Keratinocyte (primary cell): ENCODE measurements around the gene VWC2. TPM values are rescaled to one million over a fixed set of nuclear protein-coding genes. Genes with fewer than 3 reads are reported as not detected.

Experiments used
- DNase-seq: peaks from one replicate; pipeline ENCODE4 v3.0.0-alpha.2; 2011; ENCODE audit warnings: low read depth, missing footprints, low spot score
- FAIRE-seq: peaks from 2 replicates; lab custom pipeline; 2011; peaks lifted over from hg19 to GRCh38; lab: Jason Lieb, UNC
- H2AFZ ChIP-seq: 2 replicates; pipeline ENCODE4 v1.6.0; 2012; ENCODE audit warnings: low read length, control low read depth, inconsistent platforms; ENCODE audit not compliant: control insufficient read depth
- H3K27ac ChIP-seq: 2 replicates; pipeline ENCODE4 v1.5.1; 2011; ENCODE audit warnings: low read length; ENCODE audit not compliant: control insufficient read depth, insufficient read depth
- H3K27me3 ChIP-seq: 3 replicates; pipeline ENCODE4 v1.6.0; 2011; ENCODE audit warnings: low read length; ENCODE audit not compliant: control insufficient read depth, insufficient read depth; ENCODE audit errors: extremely low read depth
- H3K36me3 ChIP-seq, 2 experiments: 2 replicates in 1 of 2; 3 replicates in 1 of 2; pipeline ENCODE4 v1.5.1; 2011; ENCODE audit warnings: low read length in 2 of 2, mild to moderate bottlenecking in 1 of 2; ENCODE audit not compliant: control insufficient read depth in 2 of 2, insufficient read depth in 2 of 2; ENCODE audit errors: extremely low read depth in 1 of 2
- H3K4me1 ChIP-seq: 3 replicates; pipeline ENCODE4 v1.5.1; 2011; ENCODE audit warnings: low read length; ENCODE audit not compliant: control insufficient read depth, insufficient read depth; ENCODE audit errors: extremely low read depth
- H3K4me2 ChIP-seq: 3 replicates; pipeline ENCODE4 v1.6.0; 2011; ENCODE audit warnings: low read depth, low read length; ENCODE audit not compliant: control insufficient read depth, insufficient read depth; ENCODE audit errors: extremely low read depth
- H3K4me3 ChIP-seq, 3 experiments: fragments of 200-600 bp in 1 of 3; sonication (generic) in 1 of 3; 2 replicates in 2 of 3; 3 replicates in 1 of 3; pipeline ENCODE4 v1.5.1; 2011 to 2016; ENCODE audit warnings: low read length in 3 of 3, mild to moderate bottlenecking in 3 of 3, control low read depth in 2 of 3, inconsistent platforms in 1 of 3, low read depth in 1 of 3, mixed read lengths in 1 of 3, mixed run types in 1 of 3, moderate library complexity in 1 of 3; ENCODE audit not compliant: control insufficient read depth in 2 of 3, insufficient read depth in 2 of 3; ENCODE audit errors: extremely low read depth in 1 of 3
- H3K79me2 ChIP-seq: 2 replicates; pipeline ENCODE4 v1.6.0; 2012; ENCODE audit warnings: low read length; ENCODE audit not compliant: control insufficient read depth, insufficient read depth
- H3K9ac ChIP-seq: 3 replicates; pipeline ENCODE4 v1.6.0; 2011; ENCODE audit warnings: low read length; ENCODE audit not compliant: control insufficient read depth, insufficient read depth; ENCODE audit errors: extremely low read depth
- H3K9me1 ChIP-seq: 3 replicates; pipeline ENCODE4 v1.6.0; 2011; ENCODE audit warnings: low read length; ENCODE audit not compliant: control insufficient read depth, insufficient read depth; ENCODE audit errors: extremely low read depth
- H3K9me3 ChIP-seq: 2 replicates; pipeline ENCODE4 v1.5.1; 2012; ENCODE audit warnings: low read depth, low read length; ENCODE audit not compliant: control insufficient read depth
- H4K20me1 ChIP-seq: 3 replicates; pipeline ENCODE4 v1.6.0; 2011; ENCODE audit warnings: low read length; ENCODE audit not compliant: control insufficient read depth, insufficient read depth; ENCODE audit errors: extremely low read depth
- CTCF ChIP-seq, 3 experiments: IDR thresholded peaks in 1 of 3; conservative IDR thresholded peaks in 1 of 3; optimal IDR thresholded peaks in 1 of 3; 2 replicates in 2 of 3; 3 replicates in 1 of 3; pipeline versions ENCODE3 to v1.5.1; 2011; ENCODE audit warnings: low read length in 3 of 3, mild to moderate bottlenecking in 3 of 3, moderate library complexity in 2 of 3, control low read depth in 1 of 3, inconsistent platforms in 1 of 3; ENCODE audit not compliant: insufficient read depth in 2 of 3; ENCODE audit errors: extremely low read depth in 1 of 3
- EZH2 ChIP-seq: IDR thresholded peaks from one replicate; pipeline ENCODE4 v1.6.1; 2012; ENCODE audit warnings: inconsistent platforms, mild to moderate bottlenecking, low read length, moderate library complexity
- dilution Hi-C: fragments of 300-500 bp; cut with MboI; formaldehyde crosslinking; loops from one replicate; pipeline ENCODE4 v1.7.0; 2020; ENCODE audit warnings: low sequenced_read_pairs; ENCODE audit not compliant: extremely low pct_ligation_motif_present
- polyA plus RNA-seq, 5 experiments: library from polyadenylated mRNA; depleted of rRNA in 3 of 5; stranded (reverse) in 3 of 5; stranded (forward) in 1 of 5; unstranded in 1 of 5; fragments of >200 nt; gene quantifications; 1 replicate in 1 of 5; 2 replicates in 3 of 5; 3 replicates in 1 of 5; pipeline versions ENCODE4 v1.2.1 to v1.2.3, GENCODE V29; 2011 to 2012; ENCODE audit warnings: missing spikeins in 2 of 5, low read depth in 1 of 5, low replicate concordance in 1 of 5

The VWC2 gene
- polyA plus RNA-seq, 1 donor (not counting 4 experiments of a cell fraction or from before 2014, with no cell fraction given) = not detected

GRCh38 chr7:49926720-49927119 lies 153.3 kb downstream of the VWC2 start:
- H3K9me3 ChIP-seq = no peaks in the 10 kb centered on the region
- dilution Hi-C loops = no loop called here
- TF ChIP-seq EZH2 = no peak
- no peak for TF ChIP-seq CTCF (optimal IDR thresholded peaks at IDR 0.05 in 1 of 3, IDR thresholded peaks at IDR 0.05 in 1 of 3, conservative IDR thresholded peaks at IDR 0.05 in 1 of 3; ENCODE audit: extremely low read depth in 1 of 3, insufficient read depth in 2 of 3, low read length in 3 of 3)
- H3K27me3 ChIP-seq = no peaks in the 10 kb centered on the region
- no peak overlapping the region for H3K27ac ChIP-seq
- FAIRE-seq (no peak), DNase-seq (no peak)
- H3K4me2 ChIP-seq = no peak overlapping the region
- no peaks in the 10 kb centered on the region for H4K20me1 ChIP-seq
- no peak overlapping the region for H3K4me3 ChIP-seq
- no peaks in the 10 kb centered on the region for H3K4me1 ChIP-seq
- no peaks in the 10 kb centered on the region for H3K79me2 ChIP-seq
- no peaks in the 10 kb centered on the region for H3K9me1 ChIP-seq
- no peaks in the 10 kb centered on the region for H3K36me3 ChIP-seq
- H3K9ac ChIP-seq = no peak overlapping the region
- no peak overlapping the region for H2AFZ ChIP-seq

GRCh38 chr7:49927631-49928030 lies 154.2 kb downstream of the VWC2 start:
- dilution Hi-C loops = no loop called here
- Histone ChIP-seq H4K20me1 (no peaks in the 10 kb centered on the region), H3K36me3 (no peaks in the 10 kb centered on the region), H3K9me1 (no peaks in the 10 kb centered on the region), H3K27me3 (no peaks in the 10 kb centered on the region), H3K9ac (no peak overlapping the region), H3K4me2 (no peak overlapping the region), H3K9me3 (no peaks in the 10 kb centered on the region), H3K27ac (no peak overlapping the region), H2AFZ (no peak overlapping the region), H3K4me1 (no peaks in the 10 kb centered on the region), H3K4me3 (no peak overlapping the region), H3K79me2 (no peaks in the 10 kb centered on the region)
- no peak for FAIRE-seq
- TF ChIP-seq EZH2 (no peak), CTCF (optimal IDR thresholded peaks at IDR 0.05 in 1 of 3, IDR thresholded peaks at IDR 0.05 in 1 of 3, conservative IDR thresholded peaks at IDR 0.05 in 1 of 3; ENCODE audit: extremely low read depth in 1 of 3, insufficient read depth in 2 of 3, low read length in 3 of 3) (no peak)
- no peak for DNase-seq
